Stimulated activated CD4-positive, alpha-beta T cell treated with anti-CD3 and anti-CD28 coated beads, TNF-alpha, amount 100 ng/mL, for 1 hour (primary cell): ENCODE measurements around the gene OSBPL10.

ENCODE experiments used
- DNase-seq, 3 donors: peaks; one replicate each; pipeline ENCODE4 v3.0.0-alpha.2; 2020; ENCODE audit warnings: low read depth in 3 of 3, low spot score in 1 of 3

The OSBPL10 gene

DNA sequence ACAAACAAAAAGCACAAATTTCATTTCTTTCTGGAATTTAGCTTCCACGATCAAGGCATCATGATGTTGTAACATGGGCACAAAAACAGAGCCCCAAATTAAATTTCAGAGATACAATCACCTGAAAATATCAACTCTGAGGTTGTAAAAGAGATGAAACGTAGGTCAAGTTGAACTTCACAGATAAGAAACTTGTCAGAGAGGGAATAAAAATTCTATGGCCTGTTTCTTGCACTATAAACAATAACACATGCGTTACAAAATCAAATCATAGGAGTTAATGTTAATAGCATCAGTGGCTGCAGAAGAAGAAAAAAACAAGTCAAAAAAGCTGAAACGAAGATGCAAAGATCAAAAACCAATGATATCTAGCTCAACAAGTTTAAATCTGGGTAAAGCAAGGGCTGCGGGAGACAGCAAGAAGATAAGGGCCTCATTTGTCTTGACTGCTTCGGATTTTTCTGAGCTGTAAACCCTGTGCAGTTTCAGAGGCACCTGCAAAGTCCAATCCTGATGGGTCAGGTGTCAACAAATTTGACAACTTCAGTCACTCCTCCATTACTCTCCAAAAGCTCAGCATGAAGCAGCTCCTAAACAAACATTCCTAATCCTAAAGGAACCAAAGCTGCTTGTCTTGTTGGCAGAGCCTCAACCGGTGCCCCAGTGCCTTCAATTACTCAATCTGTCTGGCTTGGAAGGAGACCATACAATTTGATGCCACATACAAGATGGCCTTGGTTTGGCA is 228.6 kb downstream of the OSBPL10 start:
- no peak for DNase-seq

DNA sequence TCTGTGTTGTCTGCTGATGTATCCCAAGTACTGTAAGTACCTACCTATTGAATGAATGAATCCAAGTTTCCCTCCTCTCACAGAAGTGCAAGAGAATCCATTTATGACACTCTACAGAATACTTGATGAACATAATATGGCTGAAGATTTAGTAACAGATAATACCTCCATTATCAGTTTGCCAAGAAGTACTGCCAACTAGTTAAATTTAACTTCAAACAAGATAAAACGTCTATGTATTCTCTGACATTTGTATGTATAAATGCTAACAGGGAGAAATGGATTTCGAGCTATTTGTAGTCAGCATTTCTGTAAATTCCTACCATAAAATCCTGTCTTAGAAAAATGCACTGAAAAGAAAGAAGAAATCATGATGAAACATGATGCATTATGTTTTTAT is 230.7 kb downstream of the OSBPL10 start:
- no peak for DNase-seq

DNA sequence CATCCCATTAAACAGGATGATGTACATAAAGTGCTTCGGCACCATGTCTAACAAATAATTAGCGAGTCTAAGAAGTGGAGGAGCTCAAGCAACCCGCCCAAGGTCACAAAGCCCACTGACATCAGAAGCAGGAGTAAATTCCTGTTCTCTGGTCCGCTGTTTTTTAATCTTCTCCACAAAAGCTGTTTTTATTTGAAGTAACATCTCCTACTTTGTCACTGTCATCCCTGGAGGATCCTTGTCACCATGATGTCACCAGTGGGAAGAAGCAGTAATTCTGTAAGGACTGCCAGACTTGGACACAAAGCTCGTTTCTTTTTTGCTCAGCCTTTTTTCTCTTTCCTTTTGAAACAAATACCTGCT is 232.1 kb downstream of the OSBPL10 start:
- DNase-seq, result no peak

DNA sequence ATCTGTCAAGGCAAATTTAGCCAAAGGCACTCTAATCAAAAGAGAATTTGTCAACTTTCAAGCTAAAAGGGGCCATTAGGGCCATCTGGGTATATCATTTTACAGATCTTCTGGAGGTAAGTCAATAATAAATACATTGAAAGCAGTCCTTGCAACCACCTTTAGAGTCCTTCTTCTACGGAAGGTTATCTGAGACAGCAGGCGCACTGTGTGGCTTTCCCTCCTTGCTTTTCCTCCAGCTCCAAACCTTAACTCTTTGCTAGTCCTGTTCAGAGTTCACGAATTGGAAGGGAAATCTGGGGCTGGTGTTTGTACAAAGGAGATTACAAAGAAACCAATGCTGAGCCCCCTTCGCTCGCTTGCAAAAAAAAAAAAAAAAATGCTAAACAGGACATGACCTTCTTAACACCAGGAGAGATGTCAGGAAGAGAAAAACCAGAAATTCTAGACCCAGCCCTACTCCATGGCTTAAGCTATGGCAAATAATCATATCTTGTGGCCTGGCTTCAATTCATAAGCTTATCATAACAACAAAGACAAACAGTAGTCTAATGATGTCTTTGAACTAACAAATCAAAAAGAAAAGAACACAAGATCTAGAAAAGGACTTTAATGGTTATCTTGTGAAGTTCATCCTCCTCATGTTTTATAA is 232.7 kb downstream of the OSBPL10 start:
- DNase-seq, result no peak

DNA sequence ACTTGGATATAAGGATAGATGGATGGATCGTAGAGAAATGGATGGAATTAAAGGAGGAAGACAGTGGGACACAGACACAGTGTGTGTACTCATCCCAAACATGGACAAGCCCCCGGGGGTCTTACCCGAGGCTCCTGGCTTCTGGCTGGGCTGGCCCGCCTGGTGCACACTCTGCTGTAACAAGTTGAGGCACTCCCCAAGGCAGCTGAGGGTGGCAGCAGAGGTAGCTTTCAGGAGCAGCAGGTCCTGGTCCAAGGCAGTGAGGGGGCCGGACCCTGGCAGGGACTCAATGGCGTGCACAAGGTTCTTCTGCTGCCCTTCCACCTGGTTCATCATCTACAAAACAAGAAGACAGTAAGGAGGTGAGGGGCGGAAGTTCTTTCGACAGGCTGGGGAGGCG is 233.3 kb downstream of the OSBPL10 start:
- no peak for DNase-seq

DNA sequence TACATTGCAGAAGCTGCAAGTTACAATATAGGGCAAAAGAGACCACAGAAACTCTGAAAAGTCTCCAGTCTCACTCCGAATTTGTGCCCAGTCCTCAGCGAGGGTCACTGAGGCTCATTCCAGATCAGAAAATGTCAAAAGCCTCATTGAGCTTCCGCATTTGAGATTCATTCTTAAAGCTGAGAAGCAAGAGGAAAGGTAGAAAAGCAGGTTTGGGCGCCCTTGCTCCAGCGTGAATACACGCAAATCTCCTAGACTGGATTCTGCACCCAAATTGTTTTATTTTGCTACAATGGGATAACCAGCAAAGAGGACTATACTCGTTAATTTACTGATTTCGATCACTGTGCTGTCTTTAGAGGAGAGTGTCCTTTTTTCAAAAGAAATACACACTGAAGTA is 236.1 kb downstream of the OSBPL10 start:
- DNase-seq, result no peak

DNA sequence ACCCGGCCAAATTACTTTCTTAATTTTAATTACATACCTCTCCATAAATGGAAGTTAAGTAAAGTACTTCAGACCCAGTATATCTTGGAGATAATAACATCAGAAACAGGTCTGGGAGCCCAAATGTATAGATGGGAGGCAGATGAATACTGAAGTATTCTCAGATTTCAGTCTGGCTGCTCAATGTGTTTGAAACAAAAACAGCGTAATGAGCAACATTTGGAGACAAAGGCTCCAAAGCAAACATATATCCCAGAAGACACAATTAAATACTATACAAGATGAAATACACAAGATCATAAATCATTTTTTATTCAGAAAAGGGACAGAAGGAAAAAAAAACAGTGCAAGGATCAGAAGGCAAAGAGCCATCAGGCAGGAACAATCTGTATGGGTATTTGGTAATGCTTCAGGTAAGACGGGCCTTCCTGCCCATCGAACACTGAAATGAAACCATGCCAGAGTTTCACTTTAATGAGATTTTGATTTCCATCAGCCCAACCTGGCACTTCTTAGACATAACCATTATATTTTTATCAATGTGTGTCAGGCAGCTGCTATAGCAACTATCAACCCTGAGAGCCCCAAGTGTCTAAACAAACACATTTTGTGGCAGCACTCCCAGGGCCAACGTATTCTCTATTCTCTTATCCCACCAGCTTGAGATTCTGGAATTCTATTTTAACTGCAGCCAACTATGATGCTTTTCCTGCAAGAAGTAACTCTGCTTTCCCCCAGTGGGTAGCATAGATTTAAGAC is 237.6 kb downstream of the OSBPL10 start:
- DNase-seq, result no peak

DNA sequence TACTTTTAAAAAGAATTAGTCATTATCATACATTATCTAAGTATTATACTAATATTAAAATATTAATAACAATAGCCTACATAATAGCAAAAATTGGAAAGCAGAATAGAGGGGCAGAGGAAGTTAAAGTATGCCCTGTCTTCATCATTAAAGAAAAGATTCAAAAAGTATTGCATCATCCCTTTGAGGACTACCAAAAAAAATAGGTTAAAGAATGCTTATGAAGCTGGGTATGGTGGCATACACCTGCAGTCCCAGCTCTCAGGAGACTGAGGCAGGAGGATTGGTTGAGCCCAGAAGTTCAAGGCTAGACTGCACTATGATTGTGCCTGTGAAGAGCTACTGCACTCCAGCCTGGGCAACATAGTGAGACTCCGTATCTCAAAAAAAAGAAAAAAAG is 240.7 kb downstream of the OSBPL10 start:
- DNase-seq, result no peak

DNA sequence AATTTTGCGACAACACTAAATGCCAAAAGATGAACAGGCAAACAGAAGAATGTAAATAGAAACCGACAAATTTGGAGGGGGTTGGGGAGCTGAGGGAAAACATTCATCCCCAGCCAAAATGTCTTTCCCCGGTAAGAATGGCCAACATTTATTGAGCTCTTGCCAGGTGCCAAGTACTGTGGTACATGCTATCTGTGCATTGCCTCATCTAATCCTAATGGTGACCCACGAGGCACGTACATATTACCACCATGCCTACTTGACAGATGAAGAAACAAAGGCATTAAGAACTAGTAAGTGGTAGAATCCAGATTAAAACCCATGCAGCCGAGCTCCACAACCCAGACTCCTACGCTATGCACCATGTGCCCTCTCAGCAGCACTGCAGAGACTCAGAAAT is 242.7 kb downstream of the OSBPL10 start:
- DNase-seq, result no peak

DNA sequence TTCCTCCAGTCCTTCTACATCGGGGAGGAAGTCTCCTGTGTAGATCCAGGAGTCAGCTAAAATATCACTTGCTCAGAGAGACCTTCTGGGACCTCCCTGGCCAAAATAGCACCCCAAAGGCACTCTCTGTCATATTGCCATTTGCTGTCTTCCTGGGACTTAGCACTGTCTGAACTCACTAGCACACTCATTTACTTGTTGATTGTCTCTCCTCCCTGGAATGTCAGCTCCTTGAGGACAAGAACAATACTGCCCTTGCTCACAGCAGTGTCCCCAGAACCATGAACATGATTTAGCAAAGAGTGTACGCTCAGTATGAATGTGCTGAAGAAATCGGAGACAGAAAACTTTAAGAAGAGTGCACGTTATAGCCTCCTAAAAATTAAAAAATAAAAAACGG is 245.4 kb downstream of the OSBPL10 start:
- no peak for DNase-seq

DNA sequence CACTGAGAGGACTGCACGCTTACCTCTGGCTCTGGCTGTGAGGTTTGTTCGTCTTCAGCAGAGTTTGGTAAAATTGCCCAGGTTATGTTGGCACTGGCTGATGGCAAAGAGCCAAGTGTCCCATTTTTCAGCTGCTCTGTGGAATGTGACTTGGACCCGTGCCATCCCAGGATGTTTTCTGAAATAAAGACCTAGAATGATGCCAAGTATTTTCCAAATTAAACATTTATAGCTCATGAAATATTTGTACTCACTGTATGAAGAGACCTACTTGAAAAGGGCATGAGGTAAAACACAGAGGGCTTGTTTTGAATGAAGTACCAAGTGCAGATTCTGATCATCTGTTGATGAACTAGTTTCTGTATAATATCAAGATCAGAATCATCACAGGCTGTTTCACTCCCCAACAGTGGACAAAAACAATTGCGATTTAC is 247.8 kb downstream of the OSBPL10 start:
- DNase-seq, result no peak

DNA sequence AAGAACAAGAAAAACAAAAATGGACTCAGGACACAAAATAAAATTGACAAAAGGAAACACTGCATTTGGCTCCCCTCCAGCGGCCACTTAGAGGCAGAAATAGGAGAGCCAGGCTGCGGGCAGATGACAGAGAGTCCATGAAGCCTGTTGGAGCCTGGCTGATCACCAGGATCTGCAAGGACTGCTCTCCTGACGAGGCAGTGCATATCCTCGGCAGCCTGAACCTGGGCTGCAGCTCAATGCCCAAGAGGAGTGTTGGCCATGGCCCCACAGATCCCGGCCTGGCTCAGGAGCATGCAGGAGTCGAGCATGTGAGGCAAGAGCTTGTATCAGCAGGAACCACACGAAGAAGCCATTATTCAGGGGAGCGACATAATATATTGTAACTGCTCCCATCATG is 248.5 kb downstream of the OSBPL10 start:
- no peak for DNase-seq

DNA sequence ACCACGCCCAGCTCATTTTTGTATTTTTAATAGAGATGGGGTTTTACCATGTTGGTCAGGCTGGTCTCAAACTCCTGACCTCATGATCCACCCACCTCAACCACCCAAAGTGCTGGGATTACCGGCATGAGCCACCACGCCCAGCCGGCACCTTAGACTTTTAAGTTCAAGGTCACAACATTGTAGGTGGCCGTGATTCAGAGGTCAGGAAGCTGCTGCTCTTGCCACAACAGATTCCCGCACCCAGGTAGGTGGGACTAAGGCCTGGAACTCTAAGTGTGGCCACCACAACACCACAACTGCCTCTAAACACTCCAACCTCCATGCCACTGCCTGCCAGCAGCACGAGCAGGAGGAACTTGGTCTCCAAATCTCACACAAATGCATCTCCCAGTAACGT is 251.5 kb downstream of the OSBPL10 start:
- no peak for DNase-seq

DNA sequence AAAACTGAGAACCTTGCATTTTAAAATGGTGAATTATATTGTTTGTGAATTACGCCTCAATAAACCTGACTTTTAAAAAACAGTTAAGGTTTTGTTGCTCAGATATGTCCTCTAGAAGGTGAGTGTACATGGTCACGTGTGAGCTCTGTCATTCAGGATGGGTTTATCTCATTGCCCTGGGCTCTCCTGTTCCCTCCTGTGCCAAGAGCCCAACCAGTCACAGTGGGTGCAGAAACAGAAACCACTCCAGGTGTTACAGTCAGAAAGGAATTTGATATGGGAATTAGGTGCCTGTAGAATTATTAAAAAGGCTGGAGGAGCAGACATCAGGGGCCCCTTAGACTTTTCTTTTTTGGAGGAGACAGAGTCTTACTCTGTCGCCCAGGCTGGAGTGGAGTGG is 252.0 kb downstream of the OSBPL10 start:
- no peak for DNase-seq

DNA sequence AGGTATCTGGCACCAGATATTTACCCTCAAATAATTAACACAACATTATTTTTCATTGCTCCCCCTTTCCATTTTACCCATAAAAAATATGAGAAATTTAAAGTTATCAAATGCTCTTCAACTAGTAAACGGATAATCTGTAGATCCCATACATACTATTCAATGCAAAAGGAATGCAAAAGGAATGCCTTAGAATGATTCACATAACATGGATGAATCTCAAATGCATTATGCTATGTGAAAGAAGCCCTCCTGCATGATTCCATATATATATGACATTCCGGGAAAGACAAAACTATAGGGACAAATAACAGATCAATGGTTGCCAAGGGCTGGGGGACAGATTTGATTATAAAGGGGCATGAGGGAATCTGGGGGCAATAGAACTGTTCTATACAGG is 252.7 kb downstream of the OSBPL10 start:
- no peak for DNase-seq

DNA sequence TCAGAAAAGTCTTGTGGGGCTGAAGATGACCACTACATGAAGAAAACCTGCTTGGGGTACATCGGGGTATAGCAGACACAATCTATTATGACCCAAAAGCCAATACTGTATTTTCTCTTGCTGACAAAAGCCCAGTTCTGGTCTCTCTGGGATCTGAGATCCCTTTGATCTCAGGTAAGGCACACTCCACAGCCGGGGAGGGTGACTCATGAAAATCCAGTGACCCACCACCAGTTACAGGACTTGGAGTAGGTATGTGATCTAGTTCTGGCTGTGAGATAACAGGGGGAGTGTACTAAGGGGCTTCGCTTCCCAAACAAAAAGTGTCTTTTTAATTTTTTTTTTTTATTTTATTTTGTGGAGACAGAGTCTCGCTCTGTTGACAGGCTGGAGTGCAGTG is 255.1 kb downstream of the OSBPL10 start:
- no peak for DNase-seq

DNA sequence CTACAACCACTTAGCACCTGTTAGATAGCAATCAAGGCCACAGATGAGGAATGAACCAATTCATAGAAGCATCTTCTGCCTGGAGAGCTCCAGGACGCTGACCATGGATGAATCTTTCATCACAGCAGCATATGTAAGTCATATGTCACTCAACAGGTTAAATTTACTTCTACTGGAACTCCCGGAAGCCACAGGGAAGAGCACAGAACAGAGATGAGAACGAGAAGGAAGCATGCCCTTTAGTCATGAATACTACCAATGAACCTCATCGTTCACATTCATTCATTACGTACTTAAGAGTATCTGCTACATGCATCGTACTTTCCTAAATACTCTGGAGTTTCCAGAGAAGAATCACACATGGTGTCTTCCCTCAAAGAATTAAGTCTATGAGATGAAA is 255.5 kb downstream of the OSBPL10 start:
- DNase-seq, result no peak

DNA sequence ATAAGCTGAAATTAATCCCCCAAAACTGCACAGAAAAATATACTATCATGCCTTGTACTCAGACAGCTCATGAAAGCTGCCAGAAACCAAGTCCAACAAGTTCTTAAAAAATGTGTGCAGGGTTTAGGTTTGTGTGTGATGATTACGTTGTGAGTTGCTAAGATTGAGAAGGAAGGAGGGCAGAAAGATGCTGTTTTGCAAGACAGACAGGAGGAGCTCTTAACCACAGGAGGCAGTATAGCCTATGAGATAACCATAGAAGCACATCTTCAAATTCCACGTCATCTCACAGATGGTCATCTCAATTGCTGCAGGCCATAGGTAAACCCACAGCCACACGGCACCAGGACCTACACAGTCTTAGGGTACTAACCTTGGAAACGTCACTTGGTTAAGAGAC is 256.4 kb downstream of the OSBPL10 start:
- DNase-seq, result no peak

DNA sequence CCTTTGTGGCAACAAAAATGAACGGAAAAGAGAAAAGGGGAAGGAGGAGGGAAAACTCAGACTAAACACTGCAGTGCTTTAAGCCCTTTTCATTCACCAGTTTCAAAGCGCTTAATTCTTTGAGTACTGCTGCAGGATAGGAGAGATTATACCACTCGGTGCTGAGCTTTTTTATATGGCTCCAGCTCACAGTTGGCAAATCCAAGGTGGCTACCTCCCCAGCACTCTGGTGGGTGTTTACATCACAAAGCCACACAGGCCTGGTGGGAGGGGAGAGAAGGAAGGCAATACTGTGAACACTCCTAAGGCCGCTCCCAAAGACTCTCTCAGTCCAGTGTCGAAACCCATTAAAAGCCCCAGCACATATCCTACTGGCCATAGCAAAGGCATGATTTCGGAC is 256.9 kb downstream of the OSBPL10 start:
- DNase-seq, result no peak

DNA sequence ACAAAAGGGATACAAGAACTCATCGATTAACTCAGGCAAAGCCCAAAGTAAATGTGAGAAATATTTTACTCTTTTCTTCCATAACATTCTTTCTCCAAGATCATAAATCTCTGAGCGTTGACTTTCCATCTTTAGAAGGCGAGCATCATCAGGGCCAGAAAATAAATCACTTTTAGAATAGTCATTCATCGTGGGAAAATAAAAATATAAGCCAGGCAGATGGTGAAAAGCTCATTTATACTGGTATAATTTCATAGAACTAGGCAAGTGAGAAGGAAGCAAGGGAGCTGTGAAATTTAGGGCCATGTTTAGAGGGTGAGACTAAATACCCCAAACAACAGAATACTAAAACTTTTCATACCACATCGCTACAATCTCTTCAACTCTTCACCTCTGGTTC is 257.4 kb downstream of the OSBPL10 start:
- DNase-seq, result no peak

DNA sequence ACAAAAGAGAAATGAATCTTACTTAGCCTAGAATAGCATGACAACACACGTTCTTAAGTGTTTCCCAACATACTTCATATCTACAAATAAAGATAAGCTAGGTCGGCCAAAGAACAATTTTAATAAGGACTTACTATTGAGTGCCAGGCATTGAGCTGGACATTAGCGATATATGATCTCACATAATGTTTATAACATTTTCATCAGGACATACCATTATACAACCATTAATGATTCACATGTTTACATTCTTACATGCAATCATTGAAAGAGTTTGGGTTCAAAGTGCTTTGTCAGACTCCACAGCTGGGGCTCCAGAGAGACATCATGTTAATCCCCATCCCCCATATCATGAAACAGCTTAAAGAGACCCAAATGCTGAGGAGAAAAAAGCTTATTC is 259.4 kb downstream of the OSBPL10 start:
- DNase-seq, result no peak

DNA sequence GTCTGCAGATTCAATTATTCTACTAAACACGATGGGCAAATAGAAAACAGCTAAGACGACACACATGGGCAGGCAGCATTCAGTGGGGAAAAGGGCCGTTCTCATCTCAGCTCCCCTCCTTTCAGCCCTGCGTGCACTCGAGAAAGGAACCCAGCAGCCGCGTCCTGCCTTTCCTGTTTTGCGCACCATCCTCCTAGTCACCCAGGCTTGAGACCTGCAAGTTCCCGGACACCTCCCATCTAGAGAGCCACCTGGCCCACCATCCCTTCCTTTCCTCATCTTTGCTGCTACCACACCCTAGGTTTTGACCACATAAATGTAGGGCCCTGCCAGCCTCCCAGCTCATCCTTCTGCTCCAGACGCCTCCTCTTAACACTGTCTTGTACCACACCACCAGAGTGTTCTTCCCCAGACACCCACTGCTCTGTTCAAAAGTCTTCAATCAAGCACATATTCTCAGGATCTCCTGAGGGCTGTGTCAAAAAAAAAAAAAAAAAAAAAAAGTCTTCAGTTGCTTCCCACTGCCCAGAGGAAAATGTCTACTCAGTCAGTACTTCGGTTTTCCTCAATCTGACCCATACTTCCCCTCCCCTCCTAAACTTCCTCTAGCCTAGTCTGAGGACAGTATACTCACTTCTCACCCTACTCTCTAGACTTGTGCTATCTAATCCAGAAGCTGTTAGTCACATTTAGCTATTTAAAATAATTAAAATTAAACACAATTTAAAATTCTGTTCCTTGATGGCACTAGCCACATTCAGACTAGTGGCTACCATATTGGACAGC is 266.4 kb downstream of the OSBPL10 start:
- no peak for DNase-seq
